Gastroesophageal sphincter (tissue), 4 donors: ENCODE data around the gene IL4R. TPM values are rescaled to one million over a fixed set of nuclear protein-coding genes. Genes with fewer than 3 reads are reported as not detected.
"Not testable (repeated sequence)": the region's sequence is repeated elsewhere in the genome, so short reads cannot be mapped to it uniquely, and the experiment has no call there.

Experiments
- ATAC-seq: fragments of 150-250 bp; one replicate; pipeline ENCODE4 v1.9.1; 2016; ENCODE audit warnings: mild to moderate bottlenecking, moderate library complexity
- H3K27ac ChIP-seq, 4 donors: fragments of 200-600 bp; sonication (generic) in 3 of 4; 1 replicate in 3 of 4; 2 replicates in 1 of 4; pipeline ENCODE4 v1.5.1; 2016 to 2019
- H3K27me3 ChIP-seq: fragments of 200-600 bp; sonication (generic); one replicate; pipeline ENCODE4 v1.5.1; 2019
- H3K36me3 ChIP-seq, 2 donors: fragments of 200-600 bp; sonication (generic); one replicate each; pipeline ENCODE4 v1.5.1; 2019; ENCODE audit warnings: control low read depth in 1 of 2
- H3K4me1 ChIP-seq, 3 donors: fragments of 200-600 bp; sonication (generic); 1 replicate in 2 of 3; 2 replicates in 1 of 3; pipeline ENCODE4 v1.5.1; 2016 to 2019; ENCODE audit warnings: control low read depth in 2 of 3
- H3K4me3 ChIP-seq, 2 donors: fragments of 200-600 bp; sonication (generic); one replicate each; pipeline ENCODE4 v1.5.1; 2019; ENCODE audit warnings: mild to moderate bottlenecking in 1 of 2, moderate library complexity in 1 of 2
- H3K9me3 ChIP-seq, 3 donors: fragments of 200-600 bp; sonication (generic); one replicate each; pipeline ENCODE4 v1.5.1; 2017 to 2019; ENCODE audit warnings: control low read depth in 2 of 3
- CTCF ChIP-seq, 4 experiments: fragments of 200-600 bp in 2 of 4; fragments of 450-650 bp in 2 of 4; sonication (generic) in 1 of 4; IDR thresholded peaks; one replicate each; pipeline ENCODE4 v1.5.1; 2017 to 2019; ENCODE audit warnings: antibody characterized with exemption in 4 of 4, mild to moderate bottlenecking in 2 of 4, moderate library complexity in 2 of 4
- EP300 ChIP-seq: sonication (generic); formaldehyde crosslinking; IDR thresholded peaks from one replicate; pipeline ENCODE4 v1.6.1; 2017; ENCODE audit warnings: antibody characterized with exemption, mild to moderate bottlenecking
- POLR2A ChIP-seq, 2 donors: fragments of 450-650 bp; IDR thresholded peaks; one replicate each; pipeline ENCODE4 v1.6.1; 2017; ENCODE audit warnings: antibody characterized with exemption in 2 of 2, mild to moderate bottlenecking in 2 of 2, moderate library complexity in 1 of 2
- POLR2AphosphoS5 ChIP-seq: sonication (generic); formaldehyde crosslinking; IDR thresholded peaks from one replicate; pipeline ENCODE4 v1.6.1; 2017; ENCODE audit warnings: antibody characterized with exemption
- WGBS, 2 donors: methylation state at CpG; one replicate each; pipeline ENCODE4 v1.1.5; 2018; ENCODE audit warnings: low coverage in 1 of 2; 5-methylcytosine and 5-hydroxymethylcytosine counted together
- total RNA-seq, 4 donors: library from RNA; depleted of rRNA; stranded (reverse); fragments of >200 nt; gene quantifications; one replicate each; pipeline ENCODE4 v1.1.0, GENCODE V29; 2016

IL4R gene
- total RNA-seq, 4 donors from 2014 or later = 72.3 to 212 (median 110) TPM

DNA sequence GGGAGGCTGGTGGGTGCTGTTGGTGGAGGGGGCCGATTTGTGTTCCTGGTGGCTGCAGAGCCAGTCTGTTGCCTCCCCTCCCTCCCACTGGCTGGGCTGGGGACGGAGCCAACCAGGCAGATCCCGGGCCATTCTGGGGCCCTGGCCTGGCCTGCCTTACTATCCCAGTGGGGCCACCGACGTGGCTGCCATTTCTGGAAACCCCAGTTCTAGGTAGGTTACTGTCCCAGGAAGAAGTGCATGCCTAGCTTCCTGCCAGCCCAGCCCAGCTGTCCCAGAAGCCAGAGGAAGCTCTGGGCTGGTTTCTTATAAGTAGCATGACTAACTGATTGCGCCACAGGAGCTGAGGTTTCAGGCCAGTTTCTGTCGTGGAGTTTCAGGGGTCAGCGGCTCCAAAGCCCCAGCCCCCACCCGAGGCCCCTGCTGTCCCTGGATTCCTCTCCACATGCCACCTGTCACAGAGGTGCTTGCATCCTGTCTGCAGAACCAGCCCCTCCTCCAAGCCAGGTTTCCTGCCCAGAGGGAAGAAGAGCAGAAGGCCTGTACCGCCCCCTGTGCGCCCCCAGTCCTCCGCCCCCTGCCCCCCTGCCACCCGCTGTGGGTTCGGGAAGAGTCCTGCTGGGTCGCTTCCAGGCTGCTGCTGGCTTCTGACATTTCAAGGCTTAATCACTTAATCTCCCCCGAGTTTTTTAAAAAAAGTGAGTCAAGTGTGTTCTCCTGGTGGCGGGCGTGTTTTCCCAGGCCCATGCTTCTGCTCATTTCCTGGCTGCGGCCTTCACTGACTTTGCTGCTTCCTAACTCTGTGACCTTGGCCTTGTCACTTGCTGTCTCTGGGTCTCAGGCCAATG is 13.2 kb downstream of the IL4R start:
- H3K27ac ChIP-seq = peak overlapping the region; percentile 94 to 99 (median 98)
- H3K9me3 ChIP-seq = no peaks in the 10 kb centered on the region
- TF ChIP-seq POLR2A (IDR thresholded peaks at IDR 0.05) (peak in 1 of 2 donors; percentile 51), CTCF (IDR thresholded peaks at IDR 0.05) (peak in 2 of 4 experiments; percentile 50 to 54), POLR2AphosphoS5 (peak; percentile 97), EP300 (no peak)
- ATAC-seq = peak; percentile 88
- 0 to 5% methylated on average over 3 to 7 of the region's 19 CpGs for WGBS, 2 donors
- peaks cover 5 to 100% (median 64%) of the 10 kb centered on the region in 3 donors for H3K4me1 ChIP-seq
- peaks cover 0 to 5% of the 10 kb centered on the region in 2 donors for H3K36me3 ChIP-seq
- H3K27me3 ChIP-seq = no peaks in the 10 kb centered on the region
- peak overlapping the region in 1 of 2 donors; percentile 24 for H3K4me3 ChIP-seq

GRCh38 chr16:27327586-27327915 is 13.8 kb downstream of the IL4R start:
- Histone ChIP-seq H3K9me3 (no peaks in the 10 kb centered on the region), H3K27ac (peak overlapping the region; percentile 94 to 99 (median 98)), H3K36me3 (peaks cover 0 to 9% of the 10 kb centered on the region in 2 donors), H3K4me3 (peak overlapping the region in 1 of 2 donors; percentile 24), H3K27me3 (no peaks in the 10 kb centered on the region), H3K4me1 (peaks cover 5 to 100% (median 60%) of the 10 kb centered on the region in 3 donors)
- no peak for TF ChIP-seq EP300
- TF ChIP-seq POLR2AphosphoS5 = no peak
- TF ChIP-seq CTCF (IDR thresholded peaks at IDR 0.05) = no peak
- TF ChIP-seq POLR2A (IDR thresholded peaks at IDR 0.05) = no peak
- 50 to 67% methylated on average over 1 of the region's 3 CpGs for WGBS, 2 donors
- no peak for ATAC-seq

DNA sequence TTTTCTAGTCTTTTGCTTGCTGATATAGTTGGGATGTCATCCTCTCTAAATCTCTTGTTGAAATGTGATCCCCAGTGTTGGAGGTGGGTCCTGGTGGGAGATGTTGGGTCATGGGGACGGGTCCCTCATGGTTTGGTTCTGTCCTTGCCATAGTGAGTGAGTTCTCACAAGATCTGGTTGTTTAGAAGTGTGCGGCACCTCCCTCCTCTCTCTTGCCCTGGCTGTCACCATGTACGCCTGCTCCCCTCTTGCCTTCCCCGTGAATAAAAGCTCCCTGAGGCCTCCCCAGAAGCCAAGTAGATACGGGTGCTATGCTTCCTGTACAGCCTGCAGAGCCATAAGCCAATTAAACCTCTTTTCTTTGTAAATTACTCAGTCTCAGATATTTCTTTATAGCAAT is 15.2 kb downstream of the IL4R start:
- peaks cover 0 to 16% of the 10 kb centered on the region in 2 donors for H3K36me3 ChIP-seq
- peak overlapping the region; percentile 94 to 99 (median 98) for H3K27ac ChIP-seq
- no peak overlapping the region for H3K4me3 ChIP-seq
- 77 to 80% methylated on average over 1 to 5 of the region's 5 CpGs for WGBS, 2 donors
- ATAC-seq = no peak
- H3K9me3 ChIP-seq = no peaks in the 10 kb centered on the region
- no peaks in the 10 kb centered on the region for H3K27me3 ChIP-seq
- H3K4me1 ChIP-seq = peaks cover 5 to 100% (median 65%) of the 10 kb centered on the region in 3 donors
- no peak for TF ChIP-seq CTCF (IDR thresholded peaks at IDR 0.05)
- TF ChIP-seq EP300 = no peak
- TF ChIP-seq POLR2A (IDR thresholded peaks at IDR 0.05) = no peak
- no peak for TF ChIP-seq POLR2AphosphoS5

- Histone ChIP-seq H3K4me1 (peaks cover 5 to 100% (median 65%) of the 10 kb centered on the region in 3 donors), H3K36me3 (peaks cover 0 to 22% of the 10 kb centered on the region in 2 donors), H3K27ac (peak overlapping the region; percentile 94 to 99 (median 98))
- 28 to 40% methylated on average over 4 to 5 of the region's 8 CpGs for WGBS, 2 donors
- H3K27me3 ChIP-seq, ATAC-seq, H3K9me3 ChIP-seq, H3K4me3 ChIP-seq: not testable (repeated sequence)
These were observed 15.8 kb downstream of the IL4R start for GRCh38 chr16:27329376-27330079.

DNA sequence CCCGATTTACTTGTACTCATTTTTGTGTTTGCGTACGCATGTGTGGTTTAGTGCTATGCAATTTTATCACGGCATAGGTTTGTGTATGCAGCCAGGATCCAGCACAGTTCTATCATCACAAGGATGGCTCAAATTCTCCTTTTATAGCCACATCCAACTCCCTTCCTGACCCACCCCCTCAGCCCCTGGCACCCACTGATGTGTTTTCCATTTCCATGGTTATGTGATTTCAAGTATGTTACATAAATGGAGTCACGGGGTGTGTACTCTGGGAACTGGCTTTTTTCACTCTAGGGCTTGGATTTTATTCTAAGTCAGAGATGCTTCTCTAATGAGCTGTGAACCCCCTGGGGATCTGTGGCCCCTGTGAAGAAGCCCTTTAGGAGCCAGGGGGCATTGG is 16.8 kb downstream of the IL4R start:
- Histone ChIP-seq H3K27ac (peak overlapping the region; percentile 94 to 99 (median 98)), H3K36me3 (peaks cover 0 to 31% of the 10 kb centered on the region in 2 donors), H3K27me3 (no peaks in the 10 kb centered on the region), H3K4me1 (peaks cover 10 to 100% (median 65%) of the 10 kb centered on the region in 3 donors), H3K9me3 (no peaks in the 10 kb centered on the region), H3K4me3 (no peak overlapping the region)
- no peak for TF ChIP-seq POLR2A (IDR thresholded peaks at IDR 0.05)
- TF ChIP-seq EP300 = peak; percentile 89
- peak; percentile 96 for TF ChIP-seq POLR2AphosphoS5
- TF ChIP-seq CTCF (IDR thresholded peaks at IDR 0.05) = no peak
- peak; percentile 79 for ATAC-seq
- 20 to 27% methylated on average over 4 to 5 of the region's 5 CpGs for WGBS, 2 donors
